GM13976 (cell line): ENCODE data around the gene P3H3.

ENCODE experiments used
- DNase-seq: peaks from one replicate; pipeline ENCODE4 v3.0.0; 2012; ENCODE audit warnings: low spot score
- CTCF ChIP-seq: IDR thresholded peaks from 2 replicates; pipeline ENCODE4 v1.5.1; 2012; ENCODE audit warnings: borderline replicate concordance, mild to moderate bottlenecking; ENCODE audit not compliant: insufficient read depth; ENCODE audit errors: extremely low read depth, missing control alignments, control extremely low read depth
- in situ Hi-C: fragments of 300-500 bp; cut with MboI; formaldehyde crosslinking; loops from one replicate; pipeline ENCODE4 v1.12.0; 2022; ENCODE audit warnings: low sequenced_read_pairs, mixed read lengths, inconsistent platforms; ENCODE audit not compliant: unreplicated experiment

P3H3 gene

GRCh38 chr12:6855322-6855721, 27.1 kb downstream of the P3H3 start:
- in situ Hi-C loops, result no loop called here
- no peak for DNase-seq
- TF ChIP-seq CTCF, result no peak

GRCh38 chr12:6858799-6859198, 30.6 kb downstream of the P3H3 start:
- no peak for DNase-seq
- no peak for TF ChIP-seq CTCF
- in situ Hi-C loops, result no loop called here

- TF ChIP-seq CTCF, result no peak
- in situ Hi-C loops, result no loop called here
- no peak for DNase-seq
Observed at GRCh38 chr12:6860116-6860515, 31.9 kb downstream of the P3H3 start.

GRCh38 chr12:6860942-6861341, 32.7 kb downstream of the P3H3 start:
- in situ Hi-C loops, result no loop called here
- DNase-seq, result no peak
- no peak for TF ChIP-seq CTCF

- in situ Hi-C loops, result no loop called here
- no peak for DNase-seq
- TF ChIP-seq CTCF, result no peak
Observed at GRCh38 chr12:6861391-6861790, 33.2 kb downstream of the P3H3 start.

- no peak for DNase-seq
- TF ChIP-seq CTCF, result no peak
- in situ Hi-C loops, result no loop called here
Observed at GRCh38 chr12:6863033-6863432, 34.8 kb downstream of the P3H3 start.
